ENCODE results near the gene TACC3. TPM values are rescaled to one million over a fixed set of nuclear protein-coding genes. Genes with fewer than 3 reads are reported as not detected.

The TACC3 gene
- total RNA-seq, 1 experiment from 2014 or later, result 207 TPM

DNA sequence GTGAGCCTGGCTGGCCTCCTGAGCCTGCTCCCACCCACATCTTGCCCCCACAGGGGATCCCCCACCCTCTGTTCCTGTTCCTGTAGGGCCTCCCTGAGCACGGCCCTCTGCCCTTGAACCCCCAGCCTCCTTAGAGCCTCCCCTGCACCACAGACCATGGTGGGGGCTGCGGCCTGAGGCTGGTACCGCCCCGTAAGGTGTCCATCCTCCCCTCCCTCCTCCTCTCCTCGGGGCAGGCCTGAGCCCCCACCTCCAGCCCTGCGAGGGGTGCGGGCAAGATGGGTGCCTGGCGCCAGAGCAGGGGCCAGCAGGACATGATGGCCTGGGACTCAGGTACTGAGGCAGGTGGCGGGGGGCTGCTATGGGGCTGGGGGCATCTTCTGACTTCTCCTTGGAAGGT is 43.3 kb downstream of the TACC3 start:
- TF ChIP-seq ZNF263 (CRISPR knock-in tag; IDR thresholded peaks at IDR 0.05; ENCODE audit: low read depth), result peak; percentile 36; the same call in 1 of the 2 replicates
- TF ChIP-seq, protein P1, sequence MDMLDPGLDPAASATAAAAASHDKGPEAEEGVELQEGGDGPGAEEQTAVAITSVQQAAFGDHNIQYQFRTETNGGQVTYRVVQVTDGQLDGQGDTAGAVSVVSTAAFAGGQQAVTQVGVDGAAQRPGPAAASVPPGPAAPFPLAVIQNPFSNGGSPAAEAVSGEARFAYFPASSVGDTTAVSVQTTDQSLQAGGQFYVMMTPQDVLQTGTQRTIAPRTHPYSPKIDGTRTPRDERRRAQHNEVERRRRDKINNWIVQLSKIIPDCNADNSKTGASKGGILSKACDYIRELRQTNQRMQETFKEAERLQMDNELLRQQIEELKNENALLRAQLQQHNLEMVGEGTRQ (CRISPR knock-in tag; IDR thresholded peaks at IDR 0.05), result no peak
- Mint-ChIP-seq H3K9me3 (no peaks in the 10 kb centered on the region), H3K4me1 (peaks cover 13% of the 10 kb centered on the region), H3K27ac (no peak overlapping the region), H3K4me3 (no peak overlapping the region), H3K36me3 (no peaks in the 10 kb centered on the region), H3K27me3 (ENCODE audit: low read depth) (peaks cover 4% of the 10 kb centered on the region)
- DNase-seq (ENCODE audit: low spot score) (no peak), ATAC-seq (no peak)
- ChIA-PET POLR2A (interaction anchor here (0.7 to 2.8 kb wide), 2 partner anchors 12 to 13 kb away, joined by 3 to 12 read pairs; no protein-coding TSS in a partner anchor), CTCF (interaction anchor here (1.6 to 5.7 kb wide), 4 partner anchors 13 to 44 kb away, joined by 7 to 45 read pairs (median 20); partner anchors contain the start of gene FGFR3)

DNA sequence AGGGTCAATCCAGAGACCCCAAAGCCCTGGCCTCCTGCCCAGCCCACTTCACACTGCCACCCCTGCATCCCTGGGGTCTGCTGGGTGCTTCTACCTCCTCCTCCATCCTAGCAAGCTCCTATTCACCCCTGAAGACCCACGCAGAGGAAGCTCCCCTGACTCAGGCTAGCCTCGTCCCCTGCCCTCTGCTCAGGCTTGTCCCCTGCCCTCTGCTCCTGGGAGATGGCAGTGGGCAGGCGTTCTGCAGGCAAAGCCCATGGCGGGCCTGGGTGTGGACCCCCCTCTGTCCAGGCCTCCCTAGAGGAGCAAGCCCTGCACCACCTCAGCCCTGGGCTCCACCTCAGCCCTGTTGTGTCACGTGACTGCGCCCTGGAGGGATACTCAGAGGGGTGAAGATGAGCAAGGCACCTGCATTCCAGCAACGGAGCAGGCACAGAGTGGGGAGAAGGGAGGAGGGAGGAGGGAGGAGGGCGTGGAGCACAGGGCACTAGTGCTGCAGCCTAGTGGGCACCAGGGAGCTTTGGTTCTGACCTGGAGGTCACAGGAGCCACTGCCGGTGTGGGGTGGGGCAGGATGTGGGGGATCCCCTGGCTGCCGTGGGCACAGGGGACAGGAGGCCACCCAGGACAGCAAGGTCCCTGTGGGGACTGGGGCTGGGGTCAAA is 44.2 kb downstream of the TACC3 start:
- no peaks in the 10 kb centered on the region for H3K9me3 Mint-ChIP-seq
- no peak overlapping the region for H3K4me3 Mint-ChIP-seq
- ChIA-PET CTCF (interaction anchor here (1.6 to 5.7 kb wide), 5 partner anchors 14 to 43 kb away, joined by 7 to 88 read pairs (median 32); partner anchors contain the start of gene FGFR3), POLR2A (interaction anchor here (0.7 to 2.8 kb wide), 3 partner anchors 11 to 27 kb away, joined by 3 to 12 read pairs (median 4); partner anchors contain the start of gene FGFR3)
- ATAC-seq (no peak), DNase-seq (ENCODE audit: low spot score) (no peak)
- peaks cover 13% of the 10 kb centered on the region for H3K4me1 Mint-ChIP-seq
- H3K36me3 Mint-ChIP-seq, result no peaks in the 10 kb centered on the region
- peaks cover 4% of the 10 kb centered on the region for H3K27me3 Mint-ChIP-seq (ENCODE audit: low read depth)
- TF ChIP-seq, protein P2, sequence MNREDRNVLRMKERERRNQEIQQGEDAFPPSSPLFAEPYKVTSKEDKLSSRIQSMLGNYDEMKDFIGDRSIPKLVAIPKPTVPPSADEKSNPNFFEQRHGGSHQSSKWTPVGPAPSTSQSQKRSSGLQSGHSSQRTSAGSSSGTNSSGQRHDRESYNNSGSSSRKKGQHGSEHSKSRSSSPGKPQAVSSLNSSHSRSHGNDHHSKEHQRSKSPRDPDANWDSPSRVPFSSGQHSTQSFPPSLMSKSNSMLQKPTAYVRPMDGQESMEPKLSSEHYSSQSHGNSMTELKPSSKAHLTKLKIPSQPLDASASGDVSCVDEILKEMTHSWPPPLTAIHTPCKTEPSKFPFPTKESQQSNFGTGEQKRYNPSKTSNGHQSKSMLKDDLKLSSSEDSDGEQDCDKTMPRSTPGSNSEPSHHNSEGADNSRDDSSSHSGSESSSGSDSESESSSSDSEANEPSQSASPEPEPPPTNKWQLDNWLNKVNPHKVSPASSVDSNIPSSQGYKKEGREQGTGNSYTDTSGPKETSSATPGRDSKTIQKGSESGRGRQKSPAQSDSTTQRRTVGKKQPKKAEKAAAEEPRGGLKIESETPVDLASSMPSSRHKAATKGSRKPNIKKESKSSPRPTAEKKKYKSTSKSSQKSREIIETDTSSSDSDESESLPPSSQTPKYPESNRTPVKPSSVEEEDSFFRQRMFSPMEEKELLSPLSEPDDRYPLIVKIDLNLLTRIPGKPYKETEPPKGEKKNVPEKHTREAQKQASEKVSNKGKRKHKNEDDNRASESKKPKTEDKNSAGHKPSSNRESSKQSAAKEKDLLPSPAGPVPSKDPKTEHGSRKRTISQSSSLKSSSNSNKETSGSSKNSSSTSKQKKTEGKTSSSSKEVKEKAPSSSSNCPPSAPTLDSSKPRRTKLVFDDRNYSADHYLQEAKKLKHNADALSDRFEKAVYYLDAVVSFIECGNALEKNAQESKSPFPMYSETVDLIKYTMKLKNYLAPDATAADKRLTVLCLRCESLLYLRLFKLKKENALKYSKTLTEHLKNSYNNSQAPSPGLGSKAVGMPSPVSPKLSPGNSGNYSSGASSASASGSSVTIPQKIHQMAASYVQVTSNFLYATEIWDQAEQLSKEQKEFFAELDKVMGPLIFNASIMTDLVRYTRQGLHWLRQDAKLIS (CRISPR knock-in tag; IDR thresholded peaks at IDR 0.05; ENCODE audit: borderline replicate concordance), result no peak
- TF ChIP-seq USF1 (CRISPR knock-in tag; IDR thresholded peaks at IDR 0.05) (peak; percentile 73), TEAD4 (CRISPR knock-in tag; IDR thresholded peaks at IDR 0.05) (no peak), MXD4 (CRISPR knock-in tag; IDR thresholded peaks at IDR 0.05; ENCODE audit: borderline replicate concordance) (no peak), MAX (CRISPR knock-in tag; IDR thresholded peaks at IDR 0.05) (no peak), ZNF263 (CRISPR knock-in tag; IDR thresholded peaks at IDR 0.05; ENCODE audit: low read depth) (peak; percentile 93)
- TF ChIP-seq, protein P1 (CRISPR knock-in tag; IDR thresholded peaks at IDR 0.05), result peak; percentile 84
- H3K27ac Mint-ChIP-seq, result peak overlapping the region; percentile 60; the same call in 1 of the 2 replicates

DNA sequence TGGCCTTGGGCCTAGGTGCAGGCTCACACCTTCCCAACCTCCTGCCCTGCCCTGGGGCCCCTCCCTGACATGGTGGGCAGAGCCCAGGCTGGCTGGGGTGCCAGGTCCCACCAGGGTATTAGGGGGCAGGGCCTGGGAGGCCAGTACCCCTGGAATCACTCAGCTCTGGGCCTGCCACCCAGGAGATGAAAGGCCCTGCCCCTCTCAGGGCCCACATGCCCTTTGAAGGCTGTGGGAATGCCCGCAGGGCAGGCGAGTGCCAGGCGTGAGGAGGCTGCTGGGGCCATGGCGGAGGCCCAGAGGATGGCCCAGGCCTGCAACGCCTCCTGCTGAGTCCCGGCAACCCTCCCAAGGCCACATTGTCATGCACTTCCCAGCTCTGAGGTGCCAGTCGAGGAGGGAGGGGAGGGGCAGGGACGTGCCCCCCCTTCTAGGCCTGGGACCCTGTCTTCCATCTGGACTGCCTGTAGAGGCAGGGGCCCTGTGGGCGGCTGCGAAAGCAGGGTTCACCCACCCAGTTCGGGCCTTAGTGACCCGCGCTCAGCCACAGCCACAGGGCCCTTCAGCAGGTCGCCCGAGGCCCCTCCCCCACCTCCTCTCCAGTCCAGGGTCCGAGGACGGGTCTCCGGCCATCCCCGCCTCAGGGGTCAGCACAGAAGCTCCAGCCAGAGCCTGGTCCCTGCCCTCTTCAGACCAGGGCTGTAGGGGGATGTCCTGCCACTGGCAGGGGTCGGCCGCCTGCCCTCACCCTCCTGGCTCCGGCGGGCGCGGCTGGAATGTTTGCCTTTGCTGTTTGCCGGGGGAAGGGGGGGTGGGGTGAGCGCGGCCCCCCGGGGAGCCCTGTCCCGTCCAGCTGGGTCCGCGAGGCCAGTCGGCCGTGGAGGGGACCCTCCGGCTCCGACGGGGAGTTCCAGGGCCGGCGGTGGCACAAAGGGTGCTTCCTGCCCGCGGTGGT is 45.1 kb downstream of the TACC3 start:
- no peak overlapping the region; the same call in 1 of the 2 replicates for H3K4me3 Mint-ChIP-seq
- H3K4me1 Mint-ChIP-seq, result peaks cover 13% of the 10 kb centered on the region
- no peaks in the 10 kb centered on the region for H3K36me3 Mint-ChIP-seq
- POLR2A ChIA-PET, result interaction anchor here (1.5 to 2.8 kb wide), 2 partner anchors 10 to 27 kb away, joined by 4 to 12 read pairs; partner anchors contain the start of gene FGFR3
- H3K27ac Mint-ChIP-seq, result no peak overlapping the region
- DNase-seq (ENCODE audit: low spot score), result peak; percentile 39
- peaks cover 4% of the 10 kb centered on the region for H3K27me3 Mint-ChIP-seq (ENCODE audit: low read depth)
- peak; percentile 4; the same call in 1 of the 2 replicates for ATAC-seq
- CTCF ChIA-PET, result interaction anchor here (0.8 to 5.7 kb wide), 8 partner anchors 13 to 45 kb away, joined by 3 to 88 read pairs (median 26); partner anchors contain the start of genes FGFR3, TACC3 and TMEM129
- H3K9me3 Mint-ChIP-seq, result no peaks in the 10 kb centered on the region
- TF ChIP-seq, protein P3, sequence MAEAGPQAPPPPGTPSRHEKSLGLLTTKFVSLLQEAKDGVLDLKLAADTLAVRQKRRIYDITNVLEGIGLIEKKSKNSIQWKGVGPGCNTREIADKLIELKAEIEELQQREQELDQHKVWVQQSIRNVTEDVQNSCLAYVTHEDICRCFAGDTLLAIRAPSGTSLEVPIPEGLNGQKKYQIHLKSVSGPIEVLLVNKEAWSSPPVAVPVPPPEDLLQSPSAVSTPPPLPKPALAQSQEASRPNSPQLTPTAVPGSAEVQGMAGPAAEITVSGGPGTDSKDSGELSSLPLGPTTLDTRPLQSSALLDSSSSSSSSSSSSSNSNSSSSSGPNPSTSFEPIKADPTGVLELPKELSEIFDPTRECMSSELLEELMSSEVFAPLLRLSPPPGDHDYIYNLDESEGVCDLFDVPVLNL (CRISPR knock-in tag; IDR thresholded peaks at IDR 0.05; ENCODE audit: borderline replicate concordance, low read depth), result no peak
- 0 out of 2 replicates have a peak, but pooled peaks have one; percentile 56 for TF ChIP-seq ZNF219 (CRISPR knock-in tag; IDR thresholded peaks at IDR 0.05; ENCODE audit: borderline replicate concordance)
- TF ChIP-seq, protein P4, sequence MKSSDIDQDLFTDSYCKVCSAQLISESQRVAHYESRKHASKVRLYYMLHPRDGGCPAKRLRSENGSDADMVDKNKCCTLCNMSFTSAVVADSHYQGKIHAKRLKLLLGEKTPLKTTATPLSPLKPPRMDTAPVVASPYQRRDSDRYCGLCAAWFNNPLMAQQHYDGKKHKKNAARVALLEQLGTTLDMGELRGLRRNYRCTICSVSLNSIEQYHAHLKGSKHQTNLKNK (CRISPR knock-in tag; IDR thresholded peaks at IDR 0.05), result no peak
- no peak for TF ChIP-seq MXD4 (CRISPR knock-in tag; IDR thresholded peaks at IDR 0.05; ENCODE audit: borderline replicate concordance)
- TF ChIP-seq CTCF (IDR thresholded peaks at IDR 0.05), result no peak
- TF ChIP-seq ZNF423 (CRISPR knock-in tag; IDR thresholded peaks at IDR 0.05), result peak; percentile 76

Measured in WTC11 (cell line).